Stimulated activated CD8-positive, alpha-beta memory T cell treated with anti-CD3 and anti-CD28 coated beads, Interleukin-4, amount 100 ng/mL, for 48 hours (primary cell): Measurements from ENCODE around the gene TBC1D10B.

Experiments used
- DNase-seq: peaks from one replicate; pipeline ENCODE4 v3.0.0-alpha.2; 2020

The TBC1D10B gene, protein sequence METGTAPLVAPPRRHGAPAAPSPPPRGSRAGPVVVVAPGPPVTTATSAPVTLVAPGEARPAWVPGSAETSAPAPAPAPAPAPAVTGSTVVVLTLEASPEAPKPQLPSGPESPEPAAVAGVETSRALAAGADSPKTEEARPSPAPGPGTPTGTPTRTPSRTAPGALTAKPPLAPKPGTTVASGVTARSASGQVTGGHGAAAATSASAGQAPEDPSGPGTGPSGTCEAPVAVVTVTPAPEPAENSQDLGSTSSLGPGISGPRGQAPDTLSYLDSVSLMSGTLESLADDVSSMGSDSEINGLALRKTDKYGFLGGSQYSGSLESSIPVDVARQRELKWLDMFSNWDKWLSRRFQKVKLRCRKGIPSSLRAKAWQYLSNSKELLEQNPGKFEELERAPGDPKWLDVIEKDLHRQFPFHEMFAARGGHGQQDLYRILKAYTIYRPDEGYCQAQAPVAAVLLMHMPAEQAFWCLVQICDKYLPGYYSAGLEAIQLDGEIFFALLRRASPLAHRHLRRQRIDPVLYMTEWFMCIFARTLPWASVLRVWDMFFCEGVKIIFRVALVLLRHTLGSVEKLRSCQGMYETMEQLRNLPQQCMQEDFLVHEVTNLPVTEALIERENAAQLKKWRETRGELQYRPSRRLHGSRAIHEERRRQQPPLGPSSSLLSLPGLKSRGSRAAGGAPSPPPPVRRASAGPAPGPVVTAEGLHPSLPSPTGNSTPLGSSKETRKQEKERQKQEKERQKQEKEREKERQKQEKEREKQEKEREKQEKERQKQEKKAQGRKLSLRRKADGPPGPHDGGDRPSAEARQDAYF

DNA sequence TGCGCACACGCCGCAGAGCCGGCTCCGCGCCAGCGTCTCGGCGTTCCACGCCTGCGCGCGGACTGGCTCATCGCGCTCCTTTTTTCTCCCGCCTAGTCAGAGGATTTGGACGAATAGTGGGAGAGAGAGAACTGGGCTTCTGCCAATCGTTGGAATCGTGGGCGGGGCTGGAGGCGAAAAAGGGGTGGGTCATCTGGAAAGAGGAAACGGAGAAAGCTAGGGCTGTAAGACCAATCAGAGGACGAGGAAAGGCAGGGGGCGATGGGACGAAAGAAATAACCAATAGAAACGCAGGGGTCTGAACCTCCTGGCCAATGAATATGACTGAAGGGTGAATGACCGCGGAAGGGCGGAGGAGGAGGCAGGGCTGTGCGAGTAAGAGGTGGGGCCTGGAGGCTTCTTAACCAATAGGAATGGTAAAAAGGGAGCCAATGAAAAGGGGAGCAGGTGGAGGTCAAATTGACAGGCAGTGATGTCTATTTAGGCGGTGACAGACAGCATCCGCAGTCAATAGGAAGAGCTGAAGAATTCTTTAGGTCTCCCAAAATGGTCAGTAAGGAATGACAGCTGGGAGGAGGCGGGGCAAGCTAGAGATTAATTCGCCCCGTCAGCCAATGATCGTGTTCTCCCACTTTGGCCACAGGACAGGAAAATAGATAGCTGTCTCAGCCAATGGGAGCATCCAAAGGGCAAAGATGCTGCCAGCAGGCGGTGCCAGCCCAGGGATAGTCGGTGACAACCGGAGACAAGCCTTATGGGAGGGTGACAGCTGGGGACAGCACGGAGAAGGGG is at the start of gene TBC1D10B:
TSS of gene TBC1D10B (minus strand) at position 39 of the 792 bp plus-strand sequence. CDS start 311 bp downstream, outside the sequence.
- peak; percentile 99 for DNase-seq

DNA sequence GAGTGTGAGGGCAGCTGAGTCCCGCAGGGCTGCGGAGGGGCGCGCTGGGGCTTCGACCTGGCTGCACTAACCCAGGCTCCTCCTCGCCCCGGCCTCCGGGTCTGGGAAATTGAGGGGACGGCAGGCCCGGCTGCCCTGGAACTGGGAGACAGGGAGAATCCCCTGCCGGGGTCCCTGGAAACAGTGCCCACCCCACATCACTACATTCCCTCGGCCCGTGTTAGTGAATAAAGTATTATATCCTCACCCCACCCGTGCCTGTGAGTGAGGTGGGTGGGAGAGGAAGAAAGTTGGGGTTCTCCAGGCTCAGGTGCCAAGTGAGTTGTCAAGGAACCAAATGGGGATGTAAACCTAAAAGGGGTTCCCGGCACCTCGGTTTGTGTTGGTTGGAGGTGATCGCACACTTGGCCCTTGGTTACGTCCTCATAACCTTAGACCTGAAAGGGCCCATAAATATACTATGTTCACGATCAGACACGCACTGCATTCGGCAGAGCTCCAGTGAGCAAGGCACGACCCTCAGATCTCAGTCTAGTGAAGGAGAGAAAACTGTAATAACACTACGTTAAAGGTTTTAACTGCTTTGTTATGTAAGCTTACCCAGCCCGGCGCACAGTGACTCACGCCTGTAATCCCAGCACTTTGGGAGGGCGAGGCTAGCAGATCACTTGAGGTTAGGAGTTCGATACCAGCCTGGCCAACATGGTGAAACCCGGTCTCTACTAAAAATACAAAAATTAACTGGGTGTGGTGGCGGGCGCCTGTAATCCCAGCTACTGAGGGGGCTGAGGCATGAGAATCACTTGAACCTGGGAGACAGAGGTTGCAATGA is 48.3 kb upstream of the TBC1D10B start:
- no peak for DNase-seq

DNA sequence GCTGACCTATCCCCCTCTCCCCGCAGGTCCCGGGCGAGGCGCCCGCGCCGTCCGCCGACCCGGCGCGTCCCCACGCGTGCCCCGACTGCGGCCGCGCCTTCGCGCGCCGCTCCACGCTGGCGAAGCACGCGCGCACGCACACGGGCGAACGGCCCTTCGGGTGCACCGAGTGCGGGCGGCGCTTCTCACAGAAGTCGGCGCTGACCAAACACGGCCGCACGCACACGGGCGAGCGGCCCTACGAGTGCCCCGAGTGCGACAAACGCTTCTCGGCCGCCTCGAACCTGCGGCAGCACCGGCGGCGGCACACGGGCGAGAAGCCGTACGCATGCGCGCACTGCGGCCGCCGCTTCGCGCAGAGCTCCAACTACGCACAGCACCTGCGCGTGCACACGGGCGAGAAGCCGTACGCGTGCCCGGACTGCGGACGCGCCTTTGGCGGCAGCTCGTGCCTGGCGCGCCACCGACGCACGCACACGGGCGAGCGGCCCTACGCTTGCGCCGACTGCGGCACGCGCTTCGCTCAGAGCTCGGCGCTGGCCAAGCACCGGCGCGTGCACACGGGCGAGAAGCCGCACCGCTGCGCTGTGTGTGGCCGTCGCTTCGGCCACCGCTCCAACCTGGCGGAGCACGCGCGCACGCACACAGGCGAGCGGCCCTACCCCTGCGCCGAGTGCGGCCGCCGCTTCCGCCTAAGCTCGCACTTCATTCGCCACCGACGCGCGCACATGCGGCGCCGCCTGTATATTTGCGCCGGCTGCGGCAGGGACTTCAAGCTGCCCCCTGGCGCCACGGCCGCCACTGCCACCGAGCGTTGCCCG is 47.4 kb upstream of the TBC1D10B start:
- DNase-seq, result peak; percentile 88

DNA sequence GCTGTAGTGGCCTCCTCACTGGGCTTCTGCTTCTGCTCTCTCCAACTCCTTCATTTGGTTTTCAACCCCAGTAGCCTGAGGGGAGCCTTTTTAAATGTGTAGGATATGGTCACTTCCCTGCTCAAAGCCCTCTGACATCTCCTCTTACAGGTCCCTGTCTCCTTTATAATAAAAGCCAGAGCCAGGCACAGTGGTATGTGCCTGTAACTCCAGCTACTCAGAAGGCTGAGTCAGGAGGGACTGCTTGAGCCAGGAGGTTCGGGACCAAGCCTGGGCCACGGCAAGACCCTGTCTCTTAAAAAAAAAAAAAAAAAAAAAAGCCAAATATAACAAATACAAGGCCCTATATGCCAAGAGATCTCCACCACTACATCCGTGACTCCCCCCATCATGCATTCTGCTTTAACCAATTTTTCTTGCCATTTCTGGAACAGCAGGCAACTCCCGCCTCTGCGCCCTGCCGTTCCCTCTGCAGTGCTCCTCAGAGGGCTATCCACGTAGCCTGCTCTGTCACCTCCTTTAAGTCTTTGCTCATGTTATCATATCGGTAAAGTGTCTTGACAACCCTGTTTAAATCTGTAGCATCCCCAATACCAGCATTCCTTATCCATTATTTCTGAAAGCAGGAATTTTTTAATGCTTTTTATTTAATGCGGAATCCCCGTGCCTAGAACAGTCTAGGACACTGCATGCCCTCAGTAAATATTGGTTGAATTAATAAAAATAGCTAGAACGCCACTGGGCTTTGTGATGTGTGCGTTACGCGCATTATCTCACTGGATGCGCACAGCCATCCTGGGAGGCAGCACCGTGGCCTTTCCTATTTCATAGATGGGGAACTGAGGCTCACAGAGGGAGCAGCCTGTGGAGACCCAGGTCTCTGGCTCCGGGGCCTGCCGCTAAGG is 46.6 kb upstream of the TBC1D10B start:
- peak; percentile 42 for DNase-seq

DNA sequence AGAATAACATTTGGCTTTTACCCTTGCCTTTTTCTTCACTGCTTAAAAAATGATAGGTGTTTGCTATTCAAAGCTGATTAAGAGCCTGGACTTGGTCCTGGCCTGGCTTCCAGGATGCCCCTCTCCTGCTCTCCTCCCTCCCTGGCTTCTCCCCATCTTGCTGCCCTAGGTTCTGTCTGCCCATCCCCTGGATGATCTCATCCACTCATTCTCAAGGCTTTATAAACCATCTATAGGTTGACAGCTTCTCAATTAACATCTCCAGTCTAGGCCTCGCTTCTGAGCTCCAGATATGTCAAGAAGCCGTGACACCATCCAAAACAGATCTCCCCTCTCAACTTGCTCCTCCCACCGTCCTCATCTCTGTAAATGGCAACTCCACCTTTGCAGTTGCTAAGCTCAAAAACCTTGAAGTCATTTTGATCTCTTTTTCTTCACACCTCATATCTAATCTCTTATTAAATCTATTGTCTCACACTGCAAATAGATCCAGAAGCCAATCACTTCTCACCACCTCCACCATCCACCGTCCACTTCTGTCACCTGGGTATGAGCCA is 45.8 kb upstream of the TBC1D10B start:
- DNase-seq, result no peak

DNA sequence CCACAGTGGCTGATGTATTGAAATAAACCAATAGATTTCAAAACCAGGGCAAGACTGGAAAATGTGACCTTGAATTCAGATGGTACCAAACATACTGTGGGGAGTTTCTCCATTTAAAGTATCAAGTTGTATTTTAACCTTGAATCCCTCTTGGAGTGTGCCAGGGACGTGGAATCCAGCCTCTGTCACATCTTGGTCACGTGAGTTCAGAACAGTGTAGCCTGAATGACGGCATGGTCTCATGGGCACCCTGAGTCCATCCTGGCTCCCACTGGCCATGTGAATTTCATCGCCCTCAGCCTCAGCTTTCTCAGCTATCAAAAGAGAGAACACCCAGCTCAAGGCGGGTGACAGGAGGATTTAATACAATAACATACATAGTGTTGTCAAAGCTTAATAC is 43.9 kb upstream of the TBC1D10B start:
- DNase-seq, result no peak

DNA sequence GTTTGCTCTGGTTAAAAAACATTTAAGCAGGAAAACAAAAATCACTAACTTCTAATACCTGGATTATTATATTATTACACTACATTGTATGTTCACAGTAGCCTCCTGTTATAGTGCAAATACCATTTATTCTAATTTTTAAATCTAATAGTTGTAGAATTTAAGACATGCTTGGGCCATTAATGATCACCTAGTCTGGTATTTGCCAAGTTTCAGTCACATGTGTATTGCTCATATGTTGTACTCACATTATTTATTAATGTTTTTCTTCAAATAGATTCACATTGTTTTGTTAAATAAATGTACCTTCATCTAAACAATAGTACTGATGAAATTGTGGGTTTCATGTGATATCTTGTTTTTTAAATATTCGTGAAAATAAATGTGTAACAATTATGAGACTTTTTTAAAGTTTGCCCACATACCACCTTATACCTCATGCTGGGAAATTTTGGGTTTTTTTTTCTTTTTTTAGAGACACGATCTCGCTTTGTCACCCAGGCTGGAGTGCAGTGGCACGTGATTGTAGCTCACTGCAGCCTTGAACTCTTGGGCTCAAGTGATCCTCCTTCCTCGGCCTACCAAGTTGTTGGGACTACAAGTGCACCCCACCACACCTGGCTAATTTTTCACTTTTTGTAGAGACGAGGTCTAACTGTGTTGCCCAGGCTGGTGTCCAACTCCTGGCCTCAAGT is 43.0 kb upstream of the TBC1D10B start:
- no peak for DNase-seq

DNA sequence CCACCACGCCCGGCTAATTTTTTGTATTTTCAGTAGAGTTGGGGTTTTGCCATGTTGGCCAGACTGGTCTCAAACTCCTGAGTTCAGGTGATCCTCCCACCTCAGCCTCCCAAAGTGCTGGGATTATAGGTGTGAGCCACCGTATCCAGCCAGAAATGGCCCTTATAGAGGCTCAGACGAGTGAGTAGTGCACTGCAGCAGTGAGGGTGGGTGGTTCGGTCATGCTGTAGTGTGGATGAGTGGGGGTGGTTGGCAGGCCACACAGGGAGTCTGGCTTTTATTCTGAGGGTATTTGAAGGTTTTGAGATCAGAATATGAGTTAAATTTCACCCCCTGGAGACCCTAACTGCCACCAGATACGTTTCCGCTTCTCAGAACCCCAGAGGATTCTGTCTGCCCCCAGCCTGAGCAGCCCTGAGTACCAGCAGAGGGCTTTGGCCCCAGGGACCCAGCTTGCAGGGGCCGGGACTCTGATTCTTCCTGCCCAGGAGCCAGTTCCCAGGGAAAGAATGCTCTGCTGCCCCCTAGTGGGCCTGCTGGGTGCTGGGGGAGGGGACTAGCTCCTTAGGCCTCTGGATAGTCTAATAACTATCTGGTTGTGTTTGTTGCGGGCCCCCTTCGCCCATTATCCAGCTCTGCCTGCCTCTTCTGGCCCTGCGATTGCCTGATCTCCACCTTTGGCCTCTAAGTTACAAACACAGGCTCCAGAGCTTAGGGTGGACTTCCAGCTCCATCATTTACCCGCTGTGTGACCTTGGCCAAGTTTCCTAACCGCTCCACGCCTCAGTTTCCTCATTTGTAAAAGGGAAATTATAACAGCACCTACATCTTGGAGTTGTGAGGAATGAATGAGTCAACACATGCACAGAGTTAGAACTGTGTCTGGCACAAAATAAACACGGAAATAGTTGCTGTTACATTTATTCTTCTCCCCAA is 39.1 kb upstream of the TBC1D10B start:
- DNase-seq, result peak; percentile 98

DNA sequence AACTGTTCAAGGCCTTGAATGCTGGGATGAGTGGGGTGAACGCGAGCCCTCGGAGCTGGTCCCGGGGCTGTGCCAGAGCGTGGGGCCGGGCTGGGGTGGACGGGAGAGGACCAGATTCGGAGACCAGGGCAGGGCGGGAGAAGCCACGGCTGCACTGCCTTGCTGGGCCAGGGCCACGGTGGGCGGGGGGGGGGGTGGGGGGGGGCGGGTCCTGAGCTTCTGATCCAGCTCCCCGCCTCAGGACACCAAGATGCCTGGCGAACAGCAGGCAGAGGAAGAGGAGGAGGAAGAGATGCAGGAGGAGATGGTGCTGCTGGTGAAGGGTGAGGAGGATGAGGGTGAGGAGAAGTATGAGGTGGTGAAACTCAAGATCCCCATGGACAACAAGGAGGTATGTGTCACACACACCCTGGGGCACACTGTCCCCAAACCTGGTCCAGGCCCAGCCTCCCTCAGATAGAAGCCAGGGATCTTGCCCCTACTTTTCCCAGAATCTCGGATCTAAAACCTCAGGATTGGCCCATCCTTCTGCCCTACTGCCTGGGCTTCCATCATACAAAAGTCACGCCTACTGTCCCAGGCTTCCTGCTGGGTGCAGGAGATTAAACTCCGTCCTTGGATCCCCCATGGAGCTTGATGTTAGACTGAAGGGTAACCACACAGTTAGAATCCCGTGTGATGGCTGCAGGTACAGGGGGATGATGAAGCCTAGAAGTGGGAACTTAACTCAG is 37.7 kb upstream of the TBC1D10B start:
- DNase-seq, result no peak

DNA sequence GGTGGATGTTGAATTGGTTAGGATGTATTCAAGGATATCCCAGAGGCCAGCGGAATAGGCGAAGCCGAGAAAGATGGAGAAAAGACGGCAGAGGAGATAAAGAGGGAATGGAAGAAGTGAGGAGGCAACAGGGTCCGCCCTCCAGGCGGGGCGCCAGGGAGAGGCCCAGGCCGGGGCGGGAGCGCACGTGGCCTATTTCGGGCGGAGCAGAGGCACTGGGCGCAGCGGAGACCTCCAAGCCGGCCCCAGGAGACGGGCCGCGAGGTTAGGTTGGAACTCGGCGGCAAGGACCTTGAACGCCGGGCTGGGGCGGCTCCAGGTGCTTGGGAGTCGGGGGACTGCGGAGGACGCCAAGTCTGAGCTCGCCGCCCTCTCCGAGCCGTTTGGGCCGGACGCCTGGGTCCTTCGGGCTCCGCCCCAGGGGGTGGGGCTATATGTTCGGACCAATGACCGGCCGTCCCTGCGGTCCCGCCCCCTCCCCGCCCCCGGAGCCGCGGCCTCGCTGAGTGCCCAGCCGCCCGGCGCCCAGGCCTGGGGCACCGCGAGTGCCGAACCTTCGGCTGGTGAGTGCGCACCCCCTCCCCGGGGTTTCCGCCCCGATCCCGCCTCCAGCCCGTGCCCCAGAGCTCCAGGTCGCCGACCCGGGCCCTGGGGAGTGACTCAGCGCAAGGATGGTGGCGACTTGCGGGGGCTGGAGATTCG is 37.0 kb upstream of the TBC1D10B start, which contains the start of gene ZNF771:
TSS of gene ZNF771 (plus strand) at position 505 of the 702 bp plus-strand sequence. CDS start 448 bp downstream, outside the sequence.
- DNase-seq, result peak; percentile 97

DNA sequence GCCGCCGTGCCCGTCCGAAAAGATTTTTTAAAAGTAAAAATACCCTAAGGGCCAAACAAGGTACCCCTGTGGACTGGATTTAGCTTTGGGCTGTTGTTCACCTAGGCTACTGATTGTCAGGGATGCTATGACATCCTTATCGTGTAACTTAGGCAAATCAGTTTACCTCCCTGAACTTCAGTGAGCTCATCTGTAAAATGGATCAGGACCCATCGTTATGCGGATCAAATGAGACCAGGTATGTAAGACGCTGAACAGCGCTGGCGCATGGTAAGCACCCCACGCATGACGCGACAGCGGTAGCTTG is 36.5 kb upstream of the TBC1D10B start:
- no peak for DNase-seq

DNA sequence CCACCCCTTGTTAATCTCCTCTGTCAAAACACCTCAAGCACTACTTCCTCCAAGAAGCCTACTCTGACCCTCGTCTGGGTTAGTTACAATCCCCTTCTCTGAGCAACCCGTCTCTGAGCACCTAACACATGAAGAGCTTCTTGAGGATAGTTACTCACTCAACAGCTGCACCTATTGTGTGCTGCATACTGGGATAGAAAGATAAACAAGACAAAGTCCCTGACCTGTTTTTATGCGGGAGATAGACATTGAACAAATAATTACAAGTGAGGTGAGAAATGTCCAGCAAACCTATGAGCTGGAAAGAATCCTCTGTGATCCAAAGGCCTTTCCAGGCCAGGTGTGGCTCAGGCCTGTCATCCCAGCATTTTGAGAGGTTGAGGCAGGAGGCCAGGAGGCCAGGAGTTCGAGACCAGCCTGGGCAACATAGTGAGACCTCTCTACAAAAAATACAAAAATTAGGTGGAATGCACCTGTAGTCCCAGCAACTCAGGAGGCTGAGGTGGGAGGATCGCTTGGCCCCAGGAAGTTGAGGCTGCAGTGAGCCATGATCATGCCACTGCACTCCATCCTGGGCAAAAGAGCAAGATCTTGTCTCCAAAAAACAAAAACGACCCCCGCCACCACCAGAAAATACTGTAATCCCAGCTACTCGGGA is 31.6 kb upstream of the TBC1D10B start:
- no peak for DNase-seq

DNA sequence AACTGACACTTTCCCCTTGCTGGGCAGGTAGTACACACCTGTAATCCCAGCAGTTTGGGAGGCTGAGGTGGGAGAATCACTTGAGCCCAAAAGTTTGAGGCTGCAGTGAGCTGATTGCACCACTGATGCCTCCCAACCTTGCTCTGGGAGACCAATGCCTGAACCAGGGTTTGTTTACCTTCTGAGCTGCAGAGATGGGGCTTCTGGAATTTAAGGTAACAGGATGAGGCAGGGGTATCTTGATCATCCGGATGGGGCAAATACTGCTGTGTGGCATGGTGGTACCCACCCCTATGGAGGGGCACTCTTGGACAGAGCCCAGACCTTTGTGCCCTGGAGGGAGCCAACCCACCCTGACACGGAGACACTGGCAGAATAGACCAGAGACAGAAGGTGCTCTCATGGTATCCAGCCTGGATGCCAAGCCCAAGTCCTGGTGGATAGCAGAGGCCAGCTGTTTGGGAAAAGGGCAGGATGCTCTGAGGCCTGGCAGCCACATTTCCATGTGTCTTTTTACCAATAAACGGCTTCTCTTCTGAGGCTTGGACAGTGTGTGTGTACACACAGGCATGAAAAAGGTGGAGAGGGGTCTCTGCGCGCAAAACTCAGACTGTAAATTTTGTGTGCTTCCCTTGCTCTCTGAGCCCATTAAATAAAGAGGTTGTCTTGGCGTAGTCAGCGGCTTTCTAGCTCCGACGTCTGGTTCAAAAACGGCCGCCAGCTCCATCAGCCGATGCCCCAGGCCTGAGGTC is 29.3 kb upstream of the TBC1D10B start:
- DNase-seq, result no peak

DNA sequence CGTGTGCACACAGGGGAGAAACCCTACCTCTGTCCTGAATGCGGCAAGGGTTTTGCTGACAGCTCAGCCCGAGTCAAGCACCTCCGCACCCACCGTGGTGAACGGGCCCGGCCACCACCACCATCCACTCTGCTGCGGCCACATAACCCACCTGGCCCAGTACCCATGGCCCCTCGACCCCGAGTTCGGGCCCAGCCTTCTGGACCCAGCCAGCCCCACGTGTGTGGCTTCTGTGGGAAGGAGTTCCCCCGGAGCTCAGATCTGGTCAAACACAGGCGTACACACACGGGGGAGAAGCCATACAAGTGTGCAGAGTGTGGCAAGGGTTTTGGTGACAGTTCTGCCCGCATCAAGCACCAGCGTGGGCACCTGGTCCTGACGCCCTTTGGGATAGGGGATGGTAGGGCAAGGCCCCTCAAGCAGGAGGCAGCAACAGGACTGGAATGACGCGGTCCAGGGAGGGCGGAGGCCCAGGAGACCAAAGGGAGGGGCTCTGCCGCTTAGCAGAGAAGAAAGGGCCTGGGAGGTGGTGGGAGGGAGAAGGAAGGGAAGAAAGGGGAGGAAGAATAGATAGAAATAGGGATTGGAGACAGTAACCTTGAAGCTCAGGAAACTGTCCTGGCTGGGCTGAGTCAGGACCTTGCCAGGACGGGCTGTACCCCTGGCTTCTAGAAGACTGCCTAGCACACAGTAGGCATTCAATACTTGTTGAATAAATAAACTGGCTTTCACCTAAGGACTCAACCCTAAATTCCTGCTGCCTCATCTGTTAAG is 28.6 kb upstream of the TBC1D10B start:
- no peak for DNase-seq
